Fibroblast of skin of back (primary cell): ENCODE data around the gene LHFPL3.
"Not testable (repeated sequence)": the region's sequence is repeated elsewhere in the genome, so short reads cannot be mapped to it uniquely, and the experiment has no call there.

Source experiments
- DNase-seq: peaks from one replicate; pipeline ENCODE4 v3.0.0-alpha.2; 2013

LHFPL3 gene

DNA sequence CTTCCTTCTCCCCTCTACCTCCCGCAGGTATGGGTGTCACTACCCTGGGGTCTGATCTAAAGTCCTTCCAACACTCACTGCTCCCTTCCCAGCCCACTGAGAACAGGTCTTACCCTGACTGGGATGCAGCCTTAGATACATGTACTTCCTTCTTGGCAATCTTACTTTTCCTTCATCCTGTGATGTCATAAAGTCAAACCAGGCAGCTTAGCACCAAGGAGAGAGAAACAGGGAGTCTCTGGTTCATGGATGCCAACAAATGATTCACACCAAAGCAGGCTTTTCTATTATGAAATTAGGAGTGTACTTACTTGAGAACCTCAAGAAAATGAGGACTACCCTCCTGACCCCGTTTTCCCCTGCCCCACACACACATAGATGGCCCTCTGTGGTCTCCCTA is 574.6 kb downstream of the LHFPL3 start:
- DNase-seq, result peak; percentile 8

DNA sequence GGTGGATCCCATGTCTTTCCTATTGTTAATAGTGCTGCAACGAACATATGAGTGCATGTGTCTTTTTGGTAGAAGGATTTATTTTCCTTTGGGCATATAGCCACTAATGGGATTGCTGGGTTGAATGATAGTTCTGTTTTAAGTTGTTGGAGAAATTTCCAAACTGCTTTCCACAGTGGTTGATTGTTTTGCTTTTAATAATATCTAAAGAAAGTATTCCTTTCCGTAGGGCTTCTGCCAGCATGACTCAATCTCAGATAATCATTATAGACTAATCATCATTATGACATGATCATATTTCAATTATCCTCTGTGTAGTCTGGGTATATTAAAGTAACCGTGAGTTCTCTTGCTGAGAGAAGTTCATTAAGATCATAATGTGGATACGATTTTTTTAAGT is 575.4 kb downstream of the LHFPL3 start:
- DNase-seq, result no peak

DNA sequence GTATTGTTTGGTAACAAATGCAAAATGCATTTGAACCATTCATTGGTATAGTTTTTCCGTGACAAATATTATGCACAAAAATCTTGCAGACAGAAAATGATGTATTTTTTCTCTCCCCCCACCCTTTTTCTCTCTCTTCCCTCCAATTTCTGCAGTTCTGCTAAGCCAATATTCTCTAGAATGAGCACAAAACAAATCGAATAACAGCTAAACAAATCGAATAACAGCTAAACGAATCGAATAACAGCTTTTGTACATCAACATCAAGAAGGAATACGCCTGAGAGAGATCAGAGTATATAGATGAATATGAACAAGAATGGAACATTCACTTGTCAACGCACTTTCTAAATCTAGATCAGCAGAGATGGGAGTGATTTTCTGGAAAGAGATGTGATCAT is 577.6 kb downstream of the LHFPL3 start:
- no peak for DNase-seq

GRCh38 chr7:104906556-104906955 is 578.2 kb downstream of the LHFPL3 start:
- no peak for DNase-seq

DNA sequence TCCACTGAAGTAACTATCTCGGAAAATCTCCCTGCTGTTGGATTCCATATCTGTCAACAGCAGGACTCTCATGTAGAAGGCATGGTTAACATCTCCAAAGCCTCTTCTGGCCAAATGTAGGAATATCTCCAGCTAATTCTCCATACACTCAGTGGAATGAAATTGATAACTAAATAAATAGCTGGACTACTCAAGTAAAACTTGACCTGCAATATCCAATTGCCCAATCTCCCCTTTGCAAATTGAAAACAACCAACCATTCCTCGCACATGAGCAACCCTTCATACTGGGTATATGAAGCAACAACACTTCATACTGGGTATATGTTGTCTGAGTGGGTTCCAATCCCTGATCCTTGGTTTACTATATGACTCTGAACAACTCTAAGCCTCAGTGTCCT is 580.2 kb downstream of the LHFPL3 start:
- DNase-seq, result no peak

DNA sequence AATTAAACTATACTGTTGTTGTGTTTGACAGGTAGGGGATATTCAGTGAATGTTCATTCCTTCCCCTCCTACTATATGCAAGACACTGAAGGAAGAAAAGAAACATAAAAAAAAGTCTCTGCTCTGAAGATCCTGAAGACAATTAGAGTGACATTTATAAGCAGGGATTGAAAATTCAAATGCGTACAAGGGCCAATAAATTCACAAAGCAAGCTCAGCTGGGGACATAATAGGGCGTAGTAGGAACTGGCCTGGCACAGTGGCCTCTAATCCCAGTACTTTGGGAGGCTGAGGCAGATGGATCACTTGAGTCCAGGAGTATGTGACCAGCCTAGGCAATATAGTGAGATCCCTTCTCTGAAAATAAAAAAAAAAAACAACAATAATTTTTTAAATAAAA is 580.7 kb downstream of the LHFPL3 start:
- DNase-seq, result no peak

- DNase-seq, result no peak
Measured at GRCh38 chr7:104914421-104914820, 586.0 kb downstream of the LHFPL3 start.

DNA sequence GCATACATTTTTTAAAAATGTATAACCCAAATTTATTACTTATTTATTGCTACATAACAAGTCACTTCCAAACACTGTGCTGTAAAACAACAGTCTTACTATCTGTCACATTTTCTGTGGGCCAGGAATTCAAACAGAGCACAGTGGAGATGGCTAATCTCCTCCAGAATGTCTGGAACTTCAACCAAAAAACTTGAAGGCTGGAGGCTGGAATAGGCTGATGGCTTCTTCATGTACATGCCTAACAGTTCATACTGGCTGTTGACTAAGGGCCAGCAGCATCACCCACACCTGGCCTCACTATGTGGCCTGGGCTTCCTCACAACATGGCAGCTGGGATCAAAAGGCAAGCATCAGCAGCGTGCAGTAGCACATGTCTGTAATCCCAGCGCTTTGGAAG is 593.2 kb downstream of the LHFPL3 start:
- peak; percentile 45 for DNase-seq

DNA sequence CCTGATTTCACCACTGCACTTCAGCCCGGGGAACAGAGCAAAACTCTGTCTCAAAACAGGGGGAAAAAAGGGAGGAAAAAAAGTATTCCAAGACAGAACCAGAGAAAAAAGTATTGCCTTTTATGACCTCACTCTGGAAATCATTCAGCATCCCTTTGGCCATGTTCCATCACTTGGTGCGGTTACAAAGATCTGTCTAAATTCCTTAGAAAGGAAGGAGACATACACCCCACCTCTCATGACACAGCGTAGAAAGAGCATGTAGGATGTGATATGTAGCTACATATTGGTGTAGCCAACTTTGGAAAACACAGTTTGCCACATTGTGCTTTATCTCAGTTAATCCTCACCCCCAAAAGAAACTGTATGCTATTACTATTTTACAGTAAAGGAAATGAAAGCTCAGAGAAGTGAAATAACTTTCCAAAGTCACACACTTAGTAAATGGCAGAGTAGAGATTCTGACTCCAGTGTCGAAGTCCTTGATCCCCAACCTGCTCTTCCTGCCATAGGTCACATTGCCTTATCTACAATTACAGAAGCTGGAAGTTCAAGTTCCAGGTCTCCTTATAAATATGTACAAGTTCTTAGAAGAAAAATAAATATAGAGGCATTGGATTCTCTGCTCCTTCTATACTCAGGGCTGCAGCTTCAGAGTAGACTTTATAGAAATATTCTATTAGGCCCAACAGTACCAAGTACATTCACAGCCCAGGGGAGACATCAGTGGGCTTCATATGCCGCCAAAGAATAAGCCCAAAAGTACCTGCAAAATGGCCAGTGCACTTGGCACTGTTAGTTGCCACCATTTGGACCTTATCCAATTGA is 594.0 kb downstream of the LHFPL3 start:
- peak; percentile 65 for DNase-seq

DNA sequence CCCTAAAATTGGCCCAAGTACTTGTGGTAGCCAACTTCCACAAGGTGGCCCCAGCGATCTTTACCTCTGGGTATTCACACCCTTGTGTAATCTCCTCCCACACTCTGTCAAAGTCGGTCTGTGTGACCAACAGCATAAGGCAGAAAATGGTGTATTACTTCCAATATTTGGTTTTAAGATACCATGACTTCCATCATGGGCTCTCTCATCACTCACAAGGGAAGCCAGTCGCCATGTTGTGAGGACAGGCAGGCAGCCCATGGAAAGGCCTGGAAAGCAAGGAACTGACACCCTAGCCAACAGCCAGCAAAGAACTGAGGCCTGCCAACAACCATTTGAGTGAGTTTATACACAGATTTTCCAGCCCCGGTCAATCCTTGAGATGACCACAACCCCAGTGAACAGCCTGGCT is 594.6 kb downstream of the LHFPL3 start:
- peak; percentile 85 for DNase-seq

DNA sequence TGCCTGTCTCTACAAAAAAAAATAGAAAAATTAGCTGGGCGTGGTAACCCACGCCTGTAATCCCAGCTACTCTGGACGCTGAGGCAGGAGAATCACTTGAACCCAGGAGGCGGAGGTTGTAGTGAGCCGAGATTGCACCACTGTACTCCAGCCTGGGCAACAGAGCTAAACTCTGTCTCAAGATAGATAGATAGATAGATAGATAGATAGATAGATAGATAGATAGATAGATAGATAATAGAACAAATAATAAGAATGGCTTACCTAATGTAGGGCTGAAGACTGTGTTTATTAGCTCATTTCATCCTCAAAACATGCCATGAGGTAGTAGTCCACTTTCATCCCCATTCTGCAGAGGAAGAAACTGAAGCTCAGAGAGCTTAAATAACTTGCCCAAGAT is 597.8 kb downstream of the LHFPL3 start:
- not testable (repeated sequence) for DNase-seq

- no peak for DNase-seq
Measured at GRCh38 chr7:104926601-104927041, 598.2 kb downstream of the LHFPL3 start.

GRCh38 chr7:104927055-104927454 is 598.7 kb downstream of the LHFPL3 start:
- no peak for DNase-seq

GRCh38 chr7:104928721-104929400 is 600.5 kb downstream of the LHFPL3 start:
- DNase-seq, result no peak

DNA sequence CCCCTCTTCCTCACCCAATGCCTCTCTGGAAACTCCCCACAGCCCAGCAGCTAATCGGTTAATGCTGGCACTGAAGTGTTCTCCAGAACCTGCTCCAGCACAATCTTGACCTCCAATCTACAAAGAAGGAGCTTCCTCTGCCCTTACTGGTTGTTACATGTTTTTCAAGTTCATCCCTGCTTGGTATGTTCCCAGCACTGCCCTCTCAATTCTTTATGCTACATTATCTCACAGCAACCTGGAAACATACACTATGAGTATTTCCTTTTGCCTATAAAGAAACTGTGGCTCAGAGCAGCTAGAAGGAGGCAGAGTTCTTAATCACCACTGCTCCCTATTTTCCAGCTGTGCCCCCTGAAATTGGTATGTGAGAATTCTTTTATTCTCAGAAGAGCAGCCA is 601.5 kb downstream of the LHFPL3 start:
- DNase-seq, result no peak

- no peak for DNase-seq
Measured at GRCh38 chr7:104931181-104931781, 602.9 kb downstream of the LHFPL3 start.

DNA sequence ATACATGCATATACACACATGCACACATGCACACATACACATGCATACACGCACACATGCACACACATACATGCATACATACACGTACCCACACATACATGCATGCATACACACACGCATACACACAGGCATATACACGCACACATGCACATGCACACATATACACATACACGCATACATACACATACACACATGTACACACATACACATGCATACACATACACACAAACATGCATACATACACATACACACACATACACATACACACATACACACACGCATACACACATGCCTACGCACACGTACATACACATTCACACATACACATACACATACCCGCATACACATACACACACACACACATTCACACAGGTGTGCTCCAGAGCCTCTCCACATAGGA is 604.6 kb downstream of the LHFPL3 start:
- no peak for DNase-seq

- DNase-seq, result no peak
Measured at GRCh38 chr7:104933521-104933988, 605.2 kb downstream of the LHFPL3 start.

DNA sequence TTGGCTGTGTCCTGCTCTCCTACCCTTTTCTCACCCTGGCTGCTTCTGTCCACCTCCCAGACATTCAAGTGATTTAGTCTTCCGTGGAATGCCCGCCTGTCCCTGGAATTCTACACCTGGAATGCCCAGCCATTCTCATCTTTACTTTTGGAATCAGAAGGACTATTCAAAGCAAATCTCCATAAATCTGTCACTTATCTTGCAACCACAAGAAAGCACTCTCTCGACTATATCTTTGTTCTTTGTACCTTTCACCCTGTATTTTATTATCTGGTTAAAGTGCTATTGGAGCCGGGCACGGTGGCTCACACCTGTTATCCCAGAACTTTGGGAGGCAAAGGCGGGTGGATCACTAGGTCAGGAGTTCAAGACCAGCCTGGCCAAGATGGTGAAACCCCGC is 606.3 kb downstream of the LHFPL3 start:
- DNase-seq, result no peak

GRCh38 chr7:104935276-104935675 is 606.9 kb downstream of the LHFPL3 start:
- DNase-seq, result no peak

- DNase-seq, result no peak
Measured at GRCh38 chr7:104936546-104936945, 608.1 kb downstream of the LHFPL3 start.

- DNase-seq, result not testable (repeated sequence)
Measured at GRCh38 chr7:104937489-104937888, 609.1 kb downstream of the LHFPL3 start.

DNA sequence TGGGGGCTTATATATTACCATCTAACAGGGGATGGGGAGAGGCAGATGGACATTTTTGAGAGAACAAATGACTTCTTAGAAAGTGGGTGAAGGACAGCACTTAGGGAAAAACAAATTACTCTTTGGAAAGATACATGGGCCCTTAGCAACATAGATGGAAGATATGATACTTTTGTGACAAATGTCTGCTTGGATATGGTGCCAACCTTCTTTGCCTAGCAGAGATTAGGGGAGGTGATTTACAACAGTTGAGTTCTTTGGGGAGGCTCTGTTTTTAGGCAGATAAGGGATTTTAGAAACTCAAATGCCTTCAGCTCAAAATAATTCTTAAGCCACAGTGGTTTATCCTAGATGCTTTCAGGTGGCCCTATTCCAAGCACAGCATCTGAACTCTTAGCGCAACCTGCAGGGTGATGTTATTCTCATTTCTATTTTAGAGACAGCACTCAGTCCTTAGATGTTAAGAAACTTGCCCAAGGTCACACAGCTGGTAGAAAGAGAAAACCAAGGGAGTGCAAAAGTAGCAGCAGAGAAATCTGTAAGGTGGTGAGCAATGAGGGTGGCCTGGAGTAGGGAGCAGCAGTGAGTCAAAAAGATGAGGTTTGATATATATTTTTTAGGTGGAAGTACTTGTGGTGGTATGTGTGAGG is 610.5 kb downstream of the LHFPL3 start:
- no peak for DNase-seq
